Choroid plexus epithelial cell (primary cell): ENCODE measurements around the gene TTYH2.

ENCODE experiments used
- DNase-seq: peaks from one replicate; pipeline ENCODE4 v3.0.0-alpha.2; 2010; ENCODE audit warnings: low read depth
- H3K4me3 ChIP-seq: 2 replicates; pipeline ENCODE4 v1.5.1; 2011; ENCODE audit warnings: low read depth, mild to moderate bottlenecking, control low read depth, low read length, moderate library complexity
- TF ChIP-seq, protein P1 (sequence below): conservative IDR thresholded peaks from 2 replicates; pipeline ENCODE4 v1.5.1; 2011; ENCODE audit warnings: low read depth, mild to moderate bottlenecking, control low read depth, inconsistent platforms, low read length, moderate library complexity

The TTYH2 gene

DNA sequence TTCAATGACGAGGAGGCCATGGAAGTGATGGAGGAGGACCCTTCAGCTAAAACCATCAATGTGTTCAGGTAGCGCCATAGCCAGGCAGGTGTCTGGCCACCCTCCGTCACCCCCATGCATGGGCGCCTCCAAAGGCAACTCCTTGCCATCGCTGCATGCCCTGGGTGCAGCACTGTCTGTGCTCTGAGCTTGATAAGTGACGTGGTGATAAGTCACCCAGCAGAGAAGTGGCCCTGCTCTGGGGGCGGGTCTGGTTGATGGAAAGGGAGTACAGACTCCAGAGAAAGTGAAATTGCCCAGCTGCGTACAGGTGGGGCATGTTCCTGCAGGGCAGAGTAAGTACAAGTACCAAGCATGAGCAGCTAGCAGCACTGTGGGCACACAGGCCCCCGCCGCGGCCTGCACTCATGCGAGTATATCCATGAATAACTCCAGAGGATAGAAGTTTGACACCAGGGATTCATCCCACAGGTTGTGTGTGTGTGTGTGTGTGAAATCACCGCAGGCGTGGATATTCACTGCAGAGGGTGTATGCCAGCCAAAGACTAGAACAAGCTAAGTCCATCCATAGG, 73.7 kb downstream of the TTYH2 start:
- no peak overlapping the region for H3K4me3 ChIP-seq
- TF ChIP-seq, protein P1, sequence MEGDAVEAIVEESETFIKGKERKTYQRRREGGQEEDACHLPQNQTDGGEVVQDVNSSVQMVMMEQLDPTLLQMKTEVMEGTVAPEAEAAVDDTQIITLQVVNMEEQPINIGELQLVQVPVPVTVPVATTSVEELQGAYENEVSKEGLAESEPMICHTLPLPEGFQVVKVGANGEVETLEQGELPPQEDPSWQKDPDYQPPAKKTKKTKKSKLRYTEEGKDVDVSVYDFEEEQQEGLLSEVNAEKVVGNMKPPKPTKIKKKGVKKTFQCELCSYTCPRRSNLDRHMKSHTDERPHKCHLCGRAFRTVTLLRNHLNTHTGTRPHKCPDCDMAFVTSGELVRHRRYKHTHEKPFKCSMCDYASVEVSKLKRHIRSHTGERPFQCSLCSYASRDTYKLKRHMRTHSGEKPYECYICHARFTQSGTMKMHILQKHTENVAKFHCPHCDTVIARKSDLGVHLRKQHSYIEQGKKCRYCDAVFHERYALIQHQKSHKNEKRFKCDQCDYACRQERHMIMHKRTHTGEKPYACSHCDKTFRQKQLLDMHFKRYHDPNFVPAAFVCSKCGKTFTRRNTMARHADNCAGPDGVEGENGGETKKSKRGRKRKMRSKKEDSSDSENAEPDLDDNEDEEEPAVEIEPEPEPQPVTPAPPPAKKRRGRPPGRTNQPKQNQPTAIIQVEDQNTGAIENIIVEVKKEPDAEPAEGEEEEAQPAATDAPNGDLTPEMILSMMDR, result no peak
- no peak for DNase-seq

DNA sequence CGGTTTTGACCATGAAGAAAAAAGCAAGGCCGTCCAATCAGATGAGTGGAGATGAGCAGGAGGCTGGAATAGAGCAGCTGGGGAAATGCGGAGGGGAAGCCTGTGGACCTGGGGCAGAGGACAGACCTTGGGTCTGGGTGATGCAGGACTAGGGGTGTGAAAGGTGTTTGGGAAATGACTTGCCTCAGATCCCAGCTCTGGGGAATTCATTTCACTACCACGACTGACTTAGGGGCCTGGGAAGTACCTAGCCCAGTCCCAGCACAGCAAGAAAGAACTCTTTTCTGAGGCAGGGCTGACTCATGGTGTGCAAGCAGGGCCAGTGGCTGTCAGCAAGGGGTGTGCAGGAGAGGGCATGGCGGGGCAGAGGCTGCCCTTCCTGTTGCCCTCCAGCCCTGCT, 75.4 kb downstream of the TTYH2 start:
- DNase-seq, result no peak
- no peak overlapping the region for H3K4me3 ChIP-seq
- TF ChIP-seq, protein P1, result no peak

DNA sequence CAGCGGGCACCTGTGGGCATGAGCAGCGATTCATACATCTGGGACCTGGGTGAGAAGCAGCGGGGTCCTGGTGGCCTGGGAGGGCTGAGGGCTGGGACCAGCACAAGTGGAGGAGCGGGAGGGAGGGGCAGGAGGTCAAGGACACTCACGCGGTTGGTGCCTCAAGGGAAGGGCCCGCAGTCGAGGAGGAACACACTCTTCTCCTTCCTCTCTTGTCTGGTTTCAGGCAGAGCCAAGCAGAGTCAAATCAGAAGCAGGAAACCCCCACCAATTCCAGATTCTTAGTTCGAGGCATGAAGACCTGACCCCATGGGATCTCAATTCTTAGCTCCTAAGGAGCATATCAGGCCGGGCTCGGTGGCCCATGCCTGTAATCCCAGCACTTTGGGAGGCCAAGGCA, 76.3 kb downstream of the TTYH2 start:
- no peak for DNase-seq
- H3K4me3 ChIP-seq, result no peak overlapping the region
- TF ChIP-seq, protein P1, result no peak

DNA sequence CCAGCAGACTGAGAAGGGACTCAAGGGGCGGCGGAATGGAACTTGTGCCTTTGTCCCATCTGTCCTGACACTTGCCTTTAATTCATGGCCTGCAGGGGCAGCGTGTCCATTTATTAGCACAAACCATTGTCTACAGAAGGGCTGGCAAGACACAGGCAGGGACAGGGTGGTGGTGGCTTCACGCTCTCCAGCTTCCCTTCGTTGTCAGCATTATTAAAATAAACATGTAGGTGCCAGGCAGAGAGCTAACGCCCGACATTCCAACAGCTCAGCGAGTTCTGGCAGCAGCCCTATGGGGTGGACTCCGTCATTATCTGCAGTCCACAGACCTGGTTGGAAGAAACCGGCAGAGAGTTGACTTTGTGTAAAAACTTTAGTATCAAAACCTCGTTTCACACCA, 77.0 kb downstream of the TTYH2 start:
- no peak for DNase-seq
- TF ChIP-seq, protein P1, result no peak
- H3K4me3 ChIP-seq, result no peak overlapping the region

DNA sequence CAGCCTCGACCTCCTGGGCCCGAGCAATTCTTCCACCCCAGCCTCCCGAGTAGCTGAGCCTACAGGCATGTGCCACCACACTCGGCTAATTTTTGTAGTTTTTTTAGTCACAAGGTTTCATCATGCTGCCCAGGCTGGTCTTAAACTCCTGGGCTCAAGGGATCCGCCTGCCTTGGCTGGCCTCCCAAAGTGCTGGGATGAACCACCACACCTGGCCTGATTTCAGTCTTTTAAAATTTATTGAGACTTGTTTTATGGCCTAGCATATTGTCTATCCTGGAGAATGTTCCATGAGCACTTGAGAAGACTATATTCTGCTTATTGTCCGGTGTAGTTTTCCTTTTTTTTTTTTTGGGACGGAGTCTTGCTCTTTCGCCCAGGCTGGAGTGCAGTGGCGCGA, 79.1 kb downstream of the TTYH2 start:
- TF ChIP-seq, protein P1, result no peak
- no peak for DNase-seq
- H3K4me3 ChIP-seq, result no peak overlapping the region

DNA sequence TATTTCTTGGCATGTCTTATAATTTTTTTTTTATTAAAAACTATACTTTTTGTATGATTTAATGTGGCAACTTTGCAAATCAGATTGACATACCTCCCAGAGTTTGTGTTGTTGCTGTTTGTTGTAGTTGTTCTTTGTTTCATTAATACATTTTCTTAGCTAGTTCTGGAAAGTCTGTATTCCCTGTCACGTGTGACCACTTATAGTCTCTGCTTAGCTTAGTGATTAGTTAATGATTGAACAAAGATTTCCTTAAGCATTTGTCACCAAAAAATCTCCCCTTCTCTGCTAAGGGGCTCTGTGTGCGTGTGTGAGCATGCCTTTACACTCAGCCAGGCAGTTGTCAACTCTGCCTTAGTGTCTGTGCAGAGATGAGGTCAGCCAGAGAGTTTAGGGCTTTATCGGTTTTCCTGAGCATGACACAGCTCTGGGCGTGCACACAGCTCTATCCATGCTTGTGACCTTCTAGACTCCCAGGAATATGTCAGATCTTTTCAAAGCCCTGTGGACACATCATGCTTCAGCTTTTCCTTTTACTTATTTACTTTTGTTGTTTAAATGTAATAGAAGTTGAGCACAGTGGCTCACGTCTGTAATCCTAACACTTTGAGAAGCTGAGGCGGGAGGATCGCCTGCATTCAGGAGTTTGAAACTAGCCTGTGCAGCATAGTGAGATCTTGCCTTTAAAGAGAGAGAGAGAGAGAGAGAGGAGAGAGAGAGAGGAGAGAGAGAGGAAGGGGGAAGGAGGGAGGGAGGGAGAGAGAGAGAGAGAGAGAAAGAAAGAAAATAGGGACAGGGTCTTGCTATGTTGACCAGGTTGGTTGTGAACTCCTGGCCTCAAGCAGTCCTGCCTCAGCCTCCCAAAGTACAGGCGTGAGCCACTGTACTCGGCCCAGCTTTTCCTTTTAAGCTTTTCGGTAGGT, 82.5 kb downstream of the TTYH2 start:
- TF ChIP-seq, protein P1, result no peak
- no peak for DNase-seq

DNA sequence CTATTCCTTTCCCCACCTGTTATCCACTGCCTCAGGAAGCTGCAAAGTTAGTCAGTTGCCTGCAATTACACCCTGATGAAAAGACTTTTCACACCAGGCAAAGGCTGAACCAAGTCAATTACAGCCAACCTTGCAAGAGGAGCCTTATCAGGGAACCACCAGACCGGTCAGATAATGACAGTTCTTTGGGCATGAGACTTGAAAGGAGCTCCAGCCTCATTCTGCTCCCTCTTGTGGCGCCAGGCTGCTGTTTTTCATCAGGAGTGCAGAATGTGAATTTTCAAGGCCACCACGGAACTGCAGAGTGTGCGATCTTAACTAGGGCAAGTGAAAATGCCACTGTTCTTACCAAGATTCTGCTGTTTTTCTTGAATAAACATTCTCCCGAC, 83.2 kb downstream of the TTYH2 start:
- H3K4me3 ChIP-seq, result no peak overlapping the region
- TF ChIP-seq, protein P1, result peak; percentile 84
- DNase-seq, result peak; percentile 76

More for the DNA sequence above, 82.5 kb downstream of the TTYH2 start:
- no peak overlapping the region for H3K4me3 ChIP-seq
